Coronary artery (tissue), 2 donors: ENCODE results near the gene CHD1L.

Source experiments
- DNase-seq: peaks from one replicate; pipeline ENCODE4 v3.0.0-alpha.2; 2017; ENCODE audit warnings: low spot score
- H3K27ac ChIP-seq, 2 donors: fragments of 200-600 bp; sonication (generic); one replicate each; pipeline ENCODE4 v1.5.1; 2016 to 2019
- H3K4me3 ChIP-seq: fragments of 200-600 bp; sonication (generic); 2 replicates; pipeline ENCODE4 v1.5.1; 2016; ENCODE audit warnings: mild to moderate bottlenecking, moderate library complexity
- TF ChIP-seq, protein P1 (sequence below): fragments of 200-600 bp; sonication (generic); IDR thresholded peaks from one replicate; pipeline ENCODE4 v1.5.1; 2019; ENCODE audit warnings: antibody characterized with exemption

The CHD1L gene

GRCh38 chr1:147266381-147266780, 23.9 kb downstream of the CHD1L start:
- no peak overlapping the region for H3K27ac ChIP-seq
- no peak overlapping the region for H3K4me3 ChIP-seq
- TF ChIP-seq, protein P1, sequence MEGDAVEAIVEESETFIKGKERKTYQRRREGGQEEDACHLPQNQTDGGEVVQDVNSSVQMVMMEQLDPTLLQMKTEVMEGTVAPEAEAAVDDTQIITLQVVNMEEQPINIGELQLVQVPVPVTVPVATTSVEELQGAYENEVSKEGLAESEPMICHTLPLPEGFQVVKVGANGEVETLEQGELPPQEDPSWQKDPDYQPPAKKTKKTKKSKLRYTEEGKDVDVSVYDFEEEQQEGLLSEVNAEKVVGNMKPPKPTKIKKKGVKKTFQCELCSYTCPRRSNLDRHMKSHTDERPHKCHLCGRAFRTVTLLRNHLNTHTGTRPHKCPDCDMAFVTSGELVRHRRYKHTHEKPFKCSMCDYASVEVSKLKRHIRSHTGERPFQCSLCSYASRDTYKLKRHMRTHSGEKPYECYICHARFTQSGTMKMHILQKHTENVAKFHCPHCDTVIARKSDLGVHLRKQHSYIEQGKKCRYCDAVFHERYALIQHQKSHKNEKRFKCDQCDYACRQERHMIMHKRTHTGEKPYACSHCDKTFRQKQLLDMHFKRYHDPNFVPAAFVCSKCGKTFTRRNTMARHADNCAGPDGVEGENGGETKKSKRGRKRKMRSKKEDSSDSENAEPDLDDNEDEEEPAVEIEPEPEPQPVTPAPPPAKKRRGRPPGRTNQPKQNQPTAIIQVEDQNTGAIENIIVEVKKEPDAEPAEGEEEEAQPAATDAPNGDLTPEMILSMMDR, result no peak
- DNase-seq, result no peak

- Histone ChIP-seq H3K4me3 (no peak overlapping the region), H3K27ac (no peak overlapping the region)
- TF ChIP-seq, protein P1, result no peak
- no peak for DNase-seq
Measured at GRCh38 chr1:147267711-147268110, 25.2 kb downstream of the CHD1L start.

GRCh38 chr1:147270721-147271120, 28.2 kb downstream of the CHD1L start:
- no peak for DNase-seq
- H3K27ac ChIP-seq, result no peak overlapping the region
- TF ChIP-seq, protein P1, result no peak
- no peak overlapping the region for H3K4me3 ChIP-seq

DNA sequence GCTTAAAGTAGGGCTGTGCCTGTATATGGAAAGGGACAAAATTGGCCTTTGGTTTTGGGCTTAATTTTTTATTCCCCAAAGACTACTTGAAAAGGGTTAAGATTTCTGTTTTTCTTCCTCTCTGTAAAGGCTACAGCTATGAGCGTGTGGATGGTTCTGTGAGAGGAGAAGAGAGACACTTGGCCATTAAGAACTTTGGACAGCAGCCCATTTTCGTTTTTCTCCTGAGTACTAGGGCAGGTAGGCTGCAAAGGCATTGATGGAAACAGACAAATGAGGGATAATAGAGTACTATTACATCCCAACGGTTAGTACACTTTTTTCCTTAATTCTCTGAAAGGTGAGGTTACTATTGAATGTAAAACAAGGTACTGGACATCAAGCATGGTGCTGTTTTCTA, 29.6 kb downstream of the CHD1L start:
- no peak overlapping the region for H3K4me3 ChIP-seq
- no peak for DNase-seq
- no peak overlapping the region for H3K27ac ChIP-seq
- TF ChIP-seq, protein P1, result no peak

DNA sequence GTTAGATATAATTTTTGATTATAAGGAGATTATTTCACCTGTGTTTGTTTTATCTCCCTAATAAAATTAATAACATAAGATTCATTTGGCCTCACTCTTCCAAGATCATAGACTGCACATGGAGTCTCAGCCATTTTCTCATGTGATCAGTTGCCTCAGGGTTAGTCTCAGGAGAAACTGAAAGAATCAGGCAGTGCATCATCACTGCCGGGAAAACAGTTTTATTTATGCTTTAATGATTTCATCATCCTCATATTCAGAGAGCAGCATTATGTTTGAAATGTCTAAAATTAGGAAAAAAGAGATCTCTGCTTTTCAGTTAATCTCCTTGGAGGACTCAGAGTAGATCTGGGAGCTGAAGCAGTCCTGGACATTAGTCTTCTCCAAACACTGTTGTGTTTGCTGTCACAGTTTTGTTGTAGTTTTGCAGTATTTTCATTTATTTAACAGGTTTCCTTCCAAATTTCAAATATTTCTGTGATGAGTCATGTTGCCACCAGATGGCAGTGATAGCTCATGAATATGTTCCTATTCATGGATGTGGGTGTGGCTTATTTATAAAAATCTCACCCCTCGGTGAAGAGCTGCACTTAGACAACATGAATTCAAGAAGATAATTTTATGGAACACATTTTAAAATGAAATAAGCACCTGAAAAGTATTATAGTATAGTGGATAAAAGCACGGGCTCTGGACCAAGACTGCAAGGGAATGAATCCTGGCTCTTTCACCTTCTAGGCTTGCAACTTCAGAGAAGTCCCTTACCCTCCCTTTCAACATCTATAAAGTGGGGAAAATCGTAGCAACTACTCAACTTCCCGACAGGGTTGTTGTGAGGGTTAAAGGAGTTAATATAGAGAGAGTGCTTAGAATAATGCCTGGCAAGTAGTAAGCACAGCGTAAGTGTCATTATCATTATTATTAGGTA, 31.2 kb downstream of the CHD1L start:
- peak overlapping the region; percentile 26 to 49 for H3K27ac ChIP-seq
- TF ChIP-seq, protein P1, result no peak
- DNase-seq, result no peak
- peak overlapping the region; percentile 36 for H3K4me3 ChIP-seq

- no peak for DNase-seq
- TF ChIP-seq, protein P1, result no peak
- Histone ChIP-seq H3K27ac (no peak overlapping the region), H3K4me3 (no peak overlapping the region)
Measured at GRCh38 chr1:147281950-147282349, 39.5 kb downstream of the CHD1L start.

DNA sequence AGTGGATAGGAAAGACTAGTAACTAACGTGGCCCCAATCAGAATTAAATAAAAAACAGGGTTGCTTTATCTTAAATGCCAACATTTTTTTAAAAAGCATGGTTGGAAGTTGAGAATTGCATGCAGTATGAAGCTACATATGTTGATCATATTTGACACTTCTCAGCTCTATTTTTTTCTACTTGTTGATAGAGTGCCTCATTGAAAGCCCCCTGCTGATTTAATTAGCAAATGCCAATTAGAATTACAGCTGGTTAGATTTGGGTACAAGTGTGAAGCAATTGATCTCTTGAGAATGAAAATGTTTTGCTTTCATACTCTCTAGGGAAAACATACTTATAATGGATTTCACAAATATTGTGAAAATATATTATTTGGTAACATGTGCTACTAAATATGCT, 40.5 kb downstream of the CHD1L start:
- H3K27ac ChIP-seq, result no peak overlapping the region
- TF ChIP-seq, protein P1, result no peak
- no peak for DNase-seq

More for the DNA sequence above, 40.5 kb downstream of the CHD1L start:
- no peak overlapping the region for H3K4me3 ChIP-seq
